Activated CD4-positive, alpha-beta T cell treated with anti-CD3 and anti-CD28 coated beads, Interleukin-2, amount 50 U/mL, for 4 hours (primary cell): ENCODE data around the gene ACP4.
"Not testable (repeated sequence)": the region's sequence is repeated elsewhere in the genome, so short reads cannot be mapped to it uniquely, and the experiment has no call there.

Experiments used
- DNase-seq, 2 experiments: peaks; one replicate each; pipeline ENCODE4 v3.0.0-alpha.2; 2020

ACP4 gene

DNA sequence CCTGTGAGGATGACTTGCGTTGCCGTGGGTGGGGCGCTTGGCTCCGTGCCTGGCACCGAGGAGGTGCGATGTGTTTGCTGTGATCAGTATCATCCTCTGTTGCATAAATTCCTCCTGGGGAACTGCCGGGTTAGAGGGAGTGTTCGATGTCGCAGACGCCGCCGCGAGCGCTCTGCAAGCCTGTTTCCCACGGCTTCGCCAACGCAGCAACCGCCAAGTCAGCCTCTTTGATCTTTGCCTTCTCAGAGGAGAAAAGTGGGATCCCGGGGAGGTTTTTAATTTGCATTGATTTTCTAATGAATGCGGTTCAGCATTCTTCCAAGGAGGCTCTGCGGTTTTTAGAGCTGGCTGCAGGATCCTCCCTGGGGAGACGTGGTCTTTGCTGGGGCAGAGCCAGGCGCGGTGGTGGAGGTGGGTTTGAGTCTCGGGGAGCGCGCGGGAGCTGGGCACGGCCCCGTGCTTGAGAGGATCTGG, 12.3 kb upstream of the ACP4 start:
- no peak for DNase-seq

DNA sequence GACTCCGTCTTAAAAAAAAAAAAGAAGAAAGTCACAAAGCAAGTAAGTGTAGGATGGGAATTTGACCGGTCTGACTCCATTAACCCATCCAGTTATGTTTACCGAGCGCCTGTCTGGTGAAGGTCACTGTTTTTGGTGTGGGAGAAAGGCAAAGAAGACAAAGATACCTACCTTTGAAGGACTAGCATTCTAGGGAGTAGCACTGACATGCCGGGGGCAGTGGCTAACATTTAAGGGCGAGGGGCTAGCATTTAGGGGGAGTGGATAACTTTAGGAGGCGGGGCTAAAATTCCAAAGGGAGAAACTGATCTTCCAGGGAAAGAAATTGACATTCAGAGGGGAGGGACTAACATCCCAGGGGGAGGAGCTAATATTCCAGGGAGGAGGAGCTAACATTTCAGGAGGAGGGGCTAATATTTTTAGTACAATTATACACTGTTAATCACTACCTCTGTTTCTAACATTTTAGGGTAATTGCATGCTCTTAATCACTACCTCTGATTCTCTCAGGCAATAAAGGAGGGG, 11.2 kb upstream of the ACP4 start:
- DNase-seq, result no peak

DNA sequence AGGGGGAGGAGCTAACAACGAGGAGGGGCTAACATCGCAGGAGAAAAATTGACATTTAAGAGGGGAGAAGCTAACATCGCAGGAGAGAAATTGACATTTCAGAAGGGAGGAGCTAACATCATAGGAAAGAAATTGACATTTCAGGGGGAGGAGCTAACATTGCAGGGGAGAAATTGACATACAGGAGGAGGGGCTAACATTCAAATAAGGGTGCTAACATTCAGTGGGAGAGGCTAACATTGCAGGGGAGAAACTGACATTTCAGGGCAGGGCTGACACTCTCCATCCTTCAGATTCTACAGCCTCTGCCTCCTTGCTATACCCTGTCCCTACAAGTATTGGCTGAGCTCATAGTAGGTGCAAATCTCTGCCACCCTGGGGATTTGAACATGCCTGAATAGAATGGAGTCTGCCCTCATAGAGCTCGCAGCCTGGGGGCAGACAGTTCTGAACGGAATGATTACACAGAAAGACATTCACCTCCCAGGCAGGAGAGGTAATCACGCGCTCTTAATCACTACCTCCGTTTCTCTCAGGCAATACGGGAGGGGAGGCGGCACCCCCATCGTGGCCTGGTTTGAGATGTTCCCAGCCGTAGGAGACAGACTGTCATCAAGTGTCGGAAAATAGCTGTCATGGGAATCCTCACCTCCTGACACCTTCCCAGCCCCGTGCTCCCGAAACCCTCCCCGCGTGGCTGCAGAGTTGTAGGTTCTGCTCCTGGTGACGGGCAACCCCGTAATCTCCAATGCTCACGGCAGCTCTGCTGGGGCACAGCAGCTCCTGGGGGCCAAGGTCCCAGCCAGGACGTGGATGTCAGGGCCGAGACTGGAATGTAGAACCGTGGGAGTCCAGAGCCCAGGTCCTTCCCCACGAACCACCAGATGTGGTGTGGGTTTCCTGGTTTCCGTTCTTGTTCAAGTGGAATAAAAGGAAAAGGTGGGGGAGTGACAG, 10.4 kb upstream of the ACP4 start:
- no peak for DNase-seq

DNA sequence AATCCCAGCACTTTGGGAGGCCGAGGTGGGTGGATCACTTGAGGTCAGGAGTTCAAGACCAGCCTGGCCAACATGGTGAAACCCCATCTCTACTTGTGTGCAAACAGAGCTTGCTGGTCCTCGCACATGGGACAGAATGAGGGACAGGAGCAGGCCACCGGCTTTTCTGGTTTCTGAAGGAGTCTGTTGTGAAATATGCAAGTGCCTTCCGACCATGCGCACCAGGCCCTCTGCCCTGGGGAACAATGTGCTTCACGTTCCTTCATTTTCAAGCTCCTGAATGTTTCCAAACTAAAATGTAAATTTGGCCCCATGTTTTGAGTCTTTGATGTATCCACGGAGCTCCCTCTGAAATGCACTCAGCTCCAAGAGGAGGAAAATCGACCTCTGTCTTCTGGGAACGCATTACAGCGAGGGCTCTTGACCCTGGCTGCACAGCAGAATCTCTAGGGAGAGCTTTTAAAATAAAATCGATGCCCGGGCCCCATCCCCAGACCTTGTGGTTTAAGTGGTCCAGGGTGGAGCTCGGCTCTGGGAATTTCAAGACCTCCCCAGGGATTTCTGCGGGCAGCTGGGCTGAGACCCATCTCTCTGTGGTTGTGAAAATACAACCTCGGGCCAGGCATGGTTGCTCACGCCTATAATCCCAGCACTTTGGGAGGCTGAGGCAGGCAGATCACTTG, 9.3 kb upstream of the ACP4 start:
- no peak for DNase-seq

DNA sequence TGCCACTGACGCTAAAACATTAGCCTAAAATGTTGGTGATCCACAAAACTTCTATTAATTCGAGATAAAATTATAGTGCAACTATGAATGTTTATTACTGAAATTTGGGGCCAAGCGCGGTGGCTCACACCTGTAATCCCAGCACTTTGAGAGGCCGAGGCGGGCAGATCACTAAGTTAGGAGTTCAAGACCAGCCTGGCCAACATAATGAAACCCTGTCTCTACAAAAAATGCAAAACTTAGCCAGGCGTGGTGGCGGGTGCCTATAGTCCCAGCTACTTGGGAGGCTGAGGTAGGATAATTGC, 6.4 kb upstream of the ACP4 start:
- not testable (repeated sequence) for DNase-seq

DNA sequence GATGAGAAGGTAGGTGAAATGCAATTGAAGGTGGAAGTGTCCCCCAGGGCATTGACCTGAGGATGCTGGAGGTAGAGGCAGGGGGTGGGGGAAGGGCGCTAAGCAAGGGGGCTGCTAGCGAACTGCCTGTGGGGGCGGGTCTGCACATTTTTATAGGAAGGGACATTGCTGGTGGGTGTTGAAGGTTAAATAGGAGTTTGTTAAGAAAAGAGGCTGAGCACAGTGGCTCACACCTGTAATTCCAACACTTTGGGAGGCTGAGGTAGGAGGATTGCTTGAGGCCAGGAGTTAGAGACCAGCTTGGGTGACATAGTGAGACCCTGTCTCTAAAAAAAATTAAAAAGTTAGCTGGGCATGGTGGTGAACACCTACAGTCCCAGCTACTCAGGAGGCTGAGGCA, 5.5 kb upstream of the ACP4 start:
- no peak for DNase-seq

DNA sequence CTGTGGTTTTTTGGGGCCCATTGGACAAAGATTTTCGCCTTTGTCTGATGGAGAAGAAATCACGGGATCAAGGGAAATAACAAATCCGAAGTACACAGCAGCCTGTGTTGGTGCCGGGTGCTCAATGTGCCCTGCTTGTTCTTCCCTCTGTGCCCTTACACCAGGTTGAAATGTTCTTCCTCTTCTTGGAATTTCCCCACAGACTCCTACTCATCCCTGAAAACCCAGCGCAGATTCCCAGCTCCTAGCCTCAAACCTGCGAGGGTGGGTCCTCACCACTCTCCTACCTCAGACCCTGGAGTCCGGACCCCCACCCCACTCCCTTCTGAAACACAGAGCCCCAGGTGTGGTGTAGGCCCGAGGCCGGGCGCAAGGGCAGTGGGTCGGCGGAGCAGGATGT, 4.9 kb upstream of the ACP4 start:
- DNase-seq, result no peak

DNA sequence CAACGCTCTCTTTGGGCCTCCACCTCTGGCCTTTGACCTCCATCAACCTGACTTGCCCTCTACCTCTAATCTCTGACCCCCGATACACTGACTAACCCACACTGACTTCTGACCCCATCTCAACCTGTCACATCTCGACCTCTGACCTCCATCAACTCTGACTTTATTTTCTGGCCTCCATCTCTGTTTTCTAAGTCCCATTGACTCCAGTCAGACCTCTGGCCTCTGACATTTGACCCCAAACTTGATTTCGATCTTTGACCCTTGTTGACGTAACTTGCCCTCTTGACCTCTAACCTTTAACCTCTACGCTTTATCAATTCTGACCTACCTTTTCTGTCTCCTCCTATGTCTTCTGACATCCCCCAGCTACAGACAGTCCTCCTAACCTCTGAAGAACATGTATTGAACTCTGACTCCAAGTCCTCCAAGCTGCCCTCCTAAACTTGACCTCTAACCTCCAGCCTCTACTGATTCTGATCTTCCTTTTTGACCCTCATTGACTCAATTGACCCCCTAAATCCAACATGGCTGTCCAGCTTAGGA, 780 bp downstream of the ACP4 start:
- no peak for DNase-seq

DNA sequence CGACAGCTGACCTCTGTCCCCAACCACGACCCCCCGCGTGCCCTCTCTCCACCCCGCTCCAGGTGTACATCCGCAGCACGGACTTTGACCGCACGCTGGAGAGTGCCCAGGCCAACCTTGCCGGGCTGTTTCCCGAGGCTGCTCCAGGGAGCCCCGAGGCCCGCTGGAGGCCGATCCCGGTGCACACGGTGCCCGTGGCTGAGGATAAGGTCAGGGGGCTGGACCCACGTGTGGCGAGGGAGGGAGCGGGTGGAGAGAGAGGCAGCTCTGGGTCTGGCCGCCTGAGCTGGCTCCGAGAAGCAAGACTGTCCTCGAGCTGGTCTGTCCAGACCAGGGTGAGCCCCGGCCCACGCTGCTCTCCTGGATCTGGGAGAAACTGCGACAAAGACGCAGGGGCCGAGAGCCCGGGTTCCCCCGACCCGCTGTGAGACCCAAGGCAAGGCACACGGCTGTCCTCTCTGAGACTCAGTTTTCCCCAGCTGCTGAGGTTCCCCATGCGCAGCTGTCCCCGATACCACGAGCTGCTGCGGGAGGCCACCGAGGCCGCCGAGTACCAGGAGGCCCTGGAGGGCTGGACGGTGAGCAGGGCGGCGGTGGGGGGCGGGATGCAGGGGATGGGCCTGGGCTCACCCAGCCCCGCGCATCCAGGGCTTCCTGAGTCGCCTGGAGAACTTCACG, 1.5 kb downstream of the ACP4 start:
- no peak for DNase-seq

DNA sequence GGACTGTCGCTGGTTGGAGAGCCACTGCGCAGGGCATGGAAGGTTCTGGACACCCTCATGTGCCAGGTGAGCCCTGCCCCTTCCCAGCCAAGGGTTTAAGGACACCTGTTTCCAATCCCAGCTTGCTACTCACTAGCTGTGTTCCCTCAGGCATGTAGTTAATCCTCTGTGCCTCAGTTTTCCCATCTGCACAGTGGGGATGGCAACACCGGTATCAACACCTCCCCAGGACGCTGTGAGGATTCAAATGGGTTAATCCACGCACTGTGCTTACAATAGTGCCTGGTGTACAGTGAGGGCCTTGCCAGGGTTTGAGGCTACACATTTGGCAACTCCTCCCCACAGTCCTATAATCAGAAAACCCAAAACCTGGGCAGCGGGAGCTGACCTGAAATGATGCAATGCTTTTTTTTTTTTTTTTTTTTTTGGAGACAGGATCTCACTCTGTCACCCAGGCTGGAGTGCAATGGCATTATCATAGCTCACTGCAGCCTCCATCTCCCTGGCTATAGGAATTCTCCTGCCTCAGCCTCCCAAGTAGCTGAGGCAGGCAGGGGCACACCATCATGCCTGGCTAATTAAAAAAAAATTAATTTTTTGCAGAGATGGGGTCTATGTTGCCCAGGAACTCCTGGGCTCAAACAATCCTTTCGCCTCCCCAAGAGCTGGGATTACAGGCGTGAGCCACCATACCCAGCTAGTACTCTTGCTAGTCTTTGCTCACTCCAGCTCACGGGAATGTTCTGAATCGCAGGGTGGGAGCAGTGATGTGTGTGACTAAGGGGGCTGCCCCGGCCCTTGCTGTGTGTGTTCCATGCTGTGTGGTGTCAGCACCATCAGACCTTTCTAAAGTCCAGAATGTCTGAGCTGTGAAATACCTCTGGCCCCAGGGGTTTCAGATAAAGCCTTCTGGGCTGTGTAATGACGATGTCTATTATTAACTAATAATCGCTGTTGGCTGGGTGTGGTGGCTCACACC, 2.3 kb downstream of the ACP4 start:
- no peak for DNase-seq

DNA sequence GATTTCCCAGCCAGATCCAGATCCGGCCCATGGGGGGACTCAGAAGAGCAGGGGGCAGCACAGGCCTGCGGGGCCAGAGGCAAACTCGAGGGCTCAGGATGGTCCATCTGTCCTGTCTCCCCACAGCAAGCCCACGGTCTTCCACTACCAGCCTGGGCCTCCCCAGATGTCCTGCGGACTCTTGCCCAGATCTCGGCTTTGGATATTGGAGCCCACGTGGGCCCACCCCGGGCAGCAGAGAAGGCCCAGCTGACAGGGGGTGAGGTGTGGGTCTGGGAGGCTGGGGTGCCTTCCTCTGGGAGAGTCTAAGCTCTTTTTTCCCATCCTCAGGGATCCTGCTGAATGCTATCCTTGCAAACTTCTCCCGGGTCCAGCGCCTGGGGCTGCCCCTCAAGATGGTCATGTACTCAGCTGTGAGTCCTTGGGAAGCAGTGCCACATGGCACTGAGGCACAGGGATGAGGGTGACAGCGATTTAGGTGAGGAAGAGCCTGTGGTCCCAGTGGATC, 3.4 kb downstream of the ACP4 start:
- DNase-seq, result no peak

DNA sequence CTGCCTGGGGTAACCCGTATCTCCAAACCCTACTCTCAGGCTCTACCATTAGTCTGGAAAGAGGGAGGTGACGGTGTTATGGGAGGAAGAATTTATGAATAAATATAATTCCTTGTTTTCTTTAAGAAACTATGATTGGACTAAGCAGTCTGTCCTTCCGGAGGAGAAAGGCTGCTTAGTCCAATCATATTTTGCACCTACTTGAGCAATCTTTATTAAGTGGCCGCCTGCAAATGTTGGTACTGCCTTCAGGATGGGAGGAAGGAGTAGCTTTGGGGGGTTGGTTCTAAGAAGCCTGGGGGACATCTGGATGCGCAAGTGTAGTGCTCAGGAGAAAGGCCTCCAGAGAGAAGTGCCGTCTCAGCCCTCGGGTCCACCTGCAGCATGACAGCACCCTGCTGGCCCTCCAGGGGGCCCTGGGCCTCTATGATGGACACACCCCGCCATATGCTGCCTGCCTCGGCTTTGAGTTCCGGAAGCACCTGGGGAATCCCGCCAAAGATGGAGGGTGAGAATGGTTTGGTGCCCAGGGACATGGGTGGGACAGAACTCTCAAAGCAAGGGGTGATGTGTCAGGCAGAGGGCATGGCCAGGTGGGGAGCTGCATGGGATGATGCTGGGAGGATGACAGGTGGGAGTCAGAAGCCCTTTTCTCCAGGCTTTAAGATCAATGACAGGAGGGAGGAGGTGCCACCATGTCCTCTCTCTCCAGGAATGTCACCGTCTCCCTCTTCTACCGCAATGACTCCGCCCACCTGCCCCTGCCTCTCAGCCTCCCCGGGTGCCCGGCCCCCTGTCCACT, 4.1 kb downstream of the ACP4 start:
- no peak for DNase-seq

DNA sequence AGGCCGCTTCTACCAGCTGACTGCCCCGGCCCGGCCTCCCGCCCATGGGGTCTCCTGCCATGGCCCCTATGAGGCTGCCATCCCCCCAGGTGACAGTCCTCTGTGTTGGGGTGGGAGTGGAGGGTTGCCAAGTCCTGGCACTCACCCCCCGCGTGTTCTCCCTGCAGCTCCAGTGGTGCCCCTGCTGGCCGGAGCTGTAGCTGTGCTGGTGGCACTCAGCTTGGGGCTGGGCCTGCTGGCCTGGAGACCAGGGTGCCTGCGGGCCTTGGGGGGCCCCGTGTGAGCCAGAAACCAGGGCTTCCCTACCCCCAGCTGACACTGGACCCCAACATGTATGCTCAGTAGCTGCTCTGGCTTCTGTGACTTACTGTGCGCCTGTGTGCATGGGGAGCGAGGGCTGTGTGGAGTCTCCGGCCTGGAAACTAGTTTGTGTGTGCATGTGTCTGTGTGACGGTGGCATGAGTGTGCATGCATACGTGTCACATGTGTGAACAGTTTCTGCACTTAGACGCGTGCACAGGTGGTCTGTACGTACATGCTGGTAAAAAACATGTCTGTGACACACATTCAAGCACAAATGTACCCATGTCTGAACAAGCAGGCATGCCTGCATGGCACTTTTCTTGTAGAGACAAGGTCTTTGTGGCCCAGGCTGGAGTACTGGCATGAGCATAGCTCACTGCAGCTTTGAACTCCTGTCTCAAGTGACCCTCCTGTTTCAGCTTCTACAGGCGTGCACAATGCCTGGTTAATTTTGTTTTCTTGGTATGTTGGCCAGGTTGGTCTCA, 4.9 kb downstream of the ACP4 start:
- no peak for DNase-seq

DNA sequence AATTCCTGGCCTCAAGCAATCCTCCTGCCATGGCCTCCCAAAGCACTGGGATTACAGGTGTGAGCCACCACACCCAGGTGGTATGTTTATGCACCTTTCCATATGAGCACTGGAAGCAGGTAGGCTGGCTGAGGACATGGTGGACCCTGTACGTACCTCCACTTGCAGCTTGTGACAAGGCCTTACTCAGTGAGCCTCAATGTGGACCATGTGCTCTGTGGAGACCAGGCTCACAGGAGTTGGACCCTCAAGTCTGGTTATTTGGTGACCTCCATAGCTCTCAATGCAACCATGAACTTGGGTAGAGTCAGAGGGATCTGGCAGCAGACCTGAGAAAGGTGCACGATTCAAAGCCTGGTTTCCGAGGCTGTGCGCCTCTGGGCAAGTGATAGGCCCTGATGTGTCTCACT, 5.5 kb downstream of the ACP4 start:
- DNase-seq, result no peak

DNA sequence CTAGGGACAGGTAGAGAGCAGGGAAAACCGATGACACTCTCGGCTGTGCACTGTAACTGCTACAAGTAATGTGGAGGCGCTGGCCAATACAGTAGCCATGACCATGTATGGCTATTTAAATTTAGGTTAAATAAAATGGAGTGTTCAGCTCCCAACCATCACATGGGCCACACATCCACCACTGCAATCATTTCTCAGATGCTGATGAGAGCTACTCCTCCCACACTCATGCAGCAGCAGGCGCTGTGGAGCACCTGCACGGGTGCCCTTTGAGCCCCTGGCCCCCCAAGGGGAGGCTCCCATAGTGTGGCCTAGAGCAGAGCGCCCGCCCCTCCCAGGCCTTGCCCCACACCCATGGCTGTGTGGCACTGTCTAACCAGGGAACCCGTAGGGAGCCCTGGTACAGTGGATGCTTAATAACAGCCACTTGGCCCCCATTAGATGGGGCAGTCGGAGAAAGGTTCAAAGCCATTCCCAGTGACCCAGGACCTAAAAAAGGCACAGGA, 6.0 kb downstream of the ACP4 start:
- DNase-seq, result no peak

DNA sequence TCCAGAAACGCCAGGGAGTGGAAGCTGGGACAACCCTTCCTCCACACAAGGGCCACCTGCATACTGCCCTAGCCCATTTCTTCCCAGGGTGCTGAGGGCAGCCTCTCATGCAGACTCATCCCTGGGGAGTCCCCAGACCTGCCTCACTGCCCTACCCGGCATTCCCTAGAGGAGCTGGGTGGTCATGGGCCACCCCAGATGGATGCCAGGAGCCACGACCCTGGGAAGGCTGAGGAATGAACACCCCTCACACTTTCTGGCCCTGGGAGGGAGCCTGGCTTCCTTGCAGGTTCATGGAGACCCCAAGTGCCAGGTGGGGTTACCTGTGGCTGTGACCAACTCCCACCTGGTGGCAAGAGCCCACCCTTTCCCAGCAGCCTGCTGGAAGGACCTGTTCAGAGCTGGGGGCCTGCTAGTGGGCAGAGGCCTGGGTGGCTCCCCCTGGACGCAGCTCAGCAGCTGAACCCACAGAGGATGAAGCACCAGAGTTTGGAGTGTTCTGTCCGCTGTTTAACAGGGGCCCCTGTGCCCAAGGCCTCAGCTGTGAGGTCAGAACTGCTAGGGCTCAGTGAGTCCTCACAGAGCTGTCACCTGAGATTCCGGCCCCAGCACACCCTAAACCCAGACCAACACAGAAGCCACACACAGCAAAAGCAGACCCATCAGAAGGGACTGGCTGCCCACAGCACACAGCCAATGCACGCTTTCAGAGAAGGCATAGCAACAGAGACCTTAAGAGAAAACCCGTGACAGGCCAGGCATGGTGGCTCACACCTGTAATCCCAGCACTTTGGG, 6.6 kb downstream of the ACP4 start:
- no peak for DNase-seq

DNA sequence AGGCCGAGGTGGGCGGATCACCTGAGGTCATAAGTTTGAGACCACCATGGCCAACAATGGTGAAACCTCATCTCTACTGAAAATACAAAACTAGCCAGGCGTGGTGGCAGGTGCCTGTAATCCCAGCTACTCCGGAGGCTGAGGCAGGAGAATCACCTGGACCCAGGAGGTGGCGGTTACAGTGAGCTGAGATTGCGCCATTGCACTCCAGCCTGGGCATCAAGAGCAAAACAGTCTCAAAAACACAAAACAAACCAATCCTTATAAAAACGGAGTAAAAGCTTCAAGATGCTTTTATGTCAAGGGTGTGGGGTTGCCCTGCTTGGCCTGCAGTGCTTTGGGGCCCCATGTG, 7.2 kb downstream of the ACP4 start:
- no peak for DNase-seq

DNA sequence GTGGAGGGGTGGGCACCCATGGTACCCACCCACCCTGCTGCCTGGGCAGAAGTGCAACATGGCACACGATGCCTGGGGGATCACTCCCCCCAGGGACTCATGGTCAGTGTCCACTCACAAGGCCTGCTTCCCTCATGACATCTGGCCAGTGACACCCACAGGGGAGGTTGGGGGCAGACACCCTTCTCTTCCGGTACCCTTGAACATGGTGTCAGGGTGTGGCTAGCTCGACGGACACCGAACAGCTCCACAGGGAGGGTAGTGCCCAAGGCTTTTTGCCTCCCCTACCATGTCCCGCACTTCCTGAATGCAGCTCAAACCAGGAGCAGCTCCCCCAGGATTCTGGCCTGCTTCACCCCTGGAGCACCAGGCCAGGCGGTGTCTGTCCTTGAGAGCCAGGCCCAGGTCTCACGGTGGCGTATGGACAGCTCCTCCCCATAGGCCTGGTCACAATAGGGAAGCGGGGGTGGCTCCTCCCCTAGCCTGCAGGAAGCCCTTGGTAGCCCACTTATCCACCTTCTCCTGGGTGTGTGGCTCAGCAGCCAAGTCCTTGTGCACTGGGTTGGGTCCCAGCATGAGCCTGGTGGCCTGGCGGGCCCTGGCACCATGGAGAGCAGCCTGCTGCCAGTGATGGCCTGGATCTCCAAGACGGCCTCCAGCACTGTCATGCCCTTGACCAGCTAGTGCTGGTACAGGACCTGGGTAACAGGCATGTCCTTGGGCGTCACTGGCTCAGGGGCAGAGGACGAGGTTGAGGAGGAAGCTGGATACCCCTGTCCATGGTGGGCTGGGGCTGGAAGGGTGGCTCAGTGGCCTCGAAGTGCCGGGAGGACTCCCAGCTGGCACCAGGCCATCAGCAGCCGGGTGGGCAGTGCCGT, 7.8 kb downstream of the ACP4 start:
- DNase-seq, result no peak
